ENCODE results near the gene ZZZ3. TPM values are rescaled to one million over a fixed set of nuclear protein-coding genes. Genes with fewer than 3 reads are reported as not detected.
A peak's percentile ranks its signal among the peaks of the same experiment; 100 is the strongest.

The ZZZ3 gene
- total RNA-seq, 1 experiment from 2014 or later = 51.1 TPM

- H3K4me2 ChIP-seq (ENCODE audit: insufficient read depth, insufficient read length, low read length) = no peak overlapping the region
- H2BK12ac ChIP-seq (ENCODE audit: insufficient read length, low read depth, low read length) = no peak overlapping the region
- no peak overlapping the region for H3T11ph ChIP-seq (ENCODE audit: low read length)
- no peak overlapping the region for H4K5ac ChIP-seq (ENCODE audit: insufficient read length, low read depth, low read length)
- H3K27me3 ChIP-seq (ENCODE audit: insufficient read depth, low read length) = no peaks in the 10 kb centered on the region
- H3K79me1 ChIP-seq (ENCODE audit: insufficient read depth, low read depth, low read length, poor library complexity, severe bottlenecking) = peaks cover 5% of the 10 kb centered on the region
- no peak overlapping the region for H2AFZ ChIP-seq (ENCODE audit: low read length)
- no peak overlapping the region for H2BK15ac ChIP-seq (ENCODE audit: low read depth, low read length)
- no peak overlapping the region for H4K91ac ChIP-seq (ENCODE audit: insufficient read length, low read depth, low read length)
- H3K9ac ChIP-seq (ENCODE audit: extremely low read depth, insufficient read length, low read length) = no peak overlapping the region
- TF ChIP-seq CTCF (conservative IDR thresholded peaks at IDR 0.05) = no peak
- H4K20me1 ChIP-seq (ENCODE audit: control insufficient read depth, insufficient read depth, insufficient read length) = no peaks in the 10 kb centered on the region
- no CpG with 5 or more reads among the region's 3 CpGs for WGBS (ENCODE audit: extremely low coverage, insufficient read length, low lambda C conversion rate)
- no peaks in the 10 kb centered on the region for H3K9me3 ChIP-seq (ENCODE audit: control insufficient read depth, low read depth, low read length)
- no peaks in the 10 kb centered on the region for H3K4me1 ChIP-seq (ENCODE audit: insufficient read depth, low read length)
- H3K23me2 ChIP-seq (ENCODE audit: insufficient read length, low read depth, low read length, poor library complexity, severe bottlenecking) = no peaks in the 10 kb centered on the region
- H3K36me3 Mint-ChIP-seq (ENCODE audit: insufficient read depth in 1 of 3, low read depth in 3 of 3) = peaks cover 10 to 30% (median 23%) of the 10 kb centered on the region in 3 experiments
- 0 out of 7 replicates have a peak overlapping the region, but pooled peaks of 1 of the 3 experiments have one; percentile 52 for H3K27ac Mint-ChIP-seq
- no peak overlapping the region for H3K23ac ChIP-seq (ENCODE audit: insufficient read length, low read depth, low read length)
- no peak overlapping the region for H3K4me3 Mint-ChIP-seq
- no peak overlapping the region for H2BK20ac ChIP-seq (ENCODE audit: low read depth, low read length, poor library complexity, severe bottlenecking)
- H3K79me2 ChIP-seq (ENCODE audit: insufficient read depth, low read length) = peaks cover 7% of the 10 kb centered on the region; the same call in 1 of the 2 replicates
- no peak overlapping the region for H2BK120ac ChIP-seq (ENCODE audit: low read depth, low read length, poor library complexity, severe bottlenecking)
- no peaks in the 10 kb centered on the region for H3K4me1 Mint-ChIP-seq
- no peaks in the 10 kb centered on the region for H3K9me3 Mint-ChIP-seq
- no peak overlapping the region for H3K18ac ChIP-seq (ENCODE audit: insufficient read length, low read depth, low read length)
- H4K8ac ChIP-seq (replicated peaks; ENCODE audit: insufficient read length, low read depth, low read length) = no peak overlapping the region
- no peak for DNase-seq
- no peak overlapping the region for H3K27ac ChIP-seq (ENCODE audit: insufficient read length, low read depth, low read length)
- H3K4ac ChIP-seq (ENCODE audit: low read depth, low read length) = no peak overlapping the region
- no peak overlapping the region for H2AK5ac ChIP-seq (ENCODE audit: insufficient read length, low read length)
- H3K27me3 Mint-ChIP-seq (ENCODE audit: low read depth) = no peaks in the 10 kb centered on the region
- H3K56ac ChIP-seq (ENCODE audit: insufficient read length, low read depth, low read length) = no peak overlapping the region
- no peak overlapping the region for H3K14ac ChIP-seq (ENCODE audit: insufficient read depth, low read length)
- H2BK5ac ChIP-seq (ENCODE audit: insufficient read length, low read length) = no peak overlapping the region
These were observed 39.5 kb downstream of the ZZZ3 start for GRCh38 chr1:77642941-77643340.

Data from H9 (cell line).